Measurements from ENCODE around the gene MMP14.

GRCh38 chr14:22875748-22876319 is 39.4 kb downstream of the MMP14 start:
- TF ChIP-seq POLR2A (IDR thresholded peaks at IDR 0.05) (no peak), CTCF (IDR thresholded peaks at IDR 0.05) (no peak)
